GM23248 (cell line): ENCODE data around the gene KCND2.

ENCODE experiments used
- EZH2 ChIP-seq: fragments of 200-600 bp; sonication (generic); IDR thresholded peaks from 2 replicates; pipeline ENCODE4 v1.6.1; 2018; ENCODE audit warnings: antibody characterized with exemption, mild to moderate bottlenecking; ENCODE audit not compliant: insufficient read depth, poor library complexity, severe bottlenecking
- EZH2phosphoT487 ChIP-seq: fragments of 200-600 bp; sonication (generic); IDR thresholded peaks from 2 replicates; pipeline ENCODE4 v1.6.1; 2018; ENCODE audit warnings: antibody characterized with exemption, moderate library complexity, mild to moderate bottlenecking, low read depth; ENCODE audit not compliant: insufficient read depth

- TF ChIP-seq EZH2phosphoT487 (no peak), EZH2 (no peak)
Measured at GRCh38 chr7:120227255-120227654, 45.7 kb upstream of the KCND2 start.
